ENCODE data around the gene GMPPB. TPM values are rescaled to one million over a fixed set of nuclear protein-coding genes. Genes with fewer than 3 reads are reported as not detected.

GMPPB gene
- polyA plus RNA-seq, 3 donors = 14.7 to 17.6 (median 17.6) TPM

DNA sequence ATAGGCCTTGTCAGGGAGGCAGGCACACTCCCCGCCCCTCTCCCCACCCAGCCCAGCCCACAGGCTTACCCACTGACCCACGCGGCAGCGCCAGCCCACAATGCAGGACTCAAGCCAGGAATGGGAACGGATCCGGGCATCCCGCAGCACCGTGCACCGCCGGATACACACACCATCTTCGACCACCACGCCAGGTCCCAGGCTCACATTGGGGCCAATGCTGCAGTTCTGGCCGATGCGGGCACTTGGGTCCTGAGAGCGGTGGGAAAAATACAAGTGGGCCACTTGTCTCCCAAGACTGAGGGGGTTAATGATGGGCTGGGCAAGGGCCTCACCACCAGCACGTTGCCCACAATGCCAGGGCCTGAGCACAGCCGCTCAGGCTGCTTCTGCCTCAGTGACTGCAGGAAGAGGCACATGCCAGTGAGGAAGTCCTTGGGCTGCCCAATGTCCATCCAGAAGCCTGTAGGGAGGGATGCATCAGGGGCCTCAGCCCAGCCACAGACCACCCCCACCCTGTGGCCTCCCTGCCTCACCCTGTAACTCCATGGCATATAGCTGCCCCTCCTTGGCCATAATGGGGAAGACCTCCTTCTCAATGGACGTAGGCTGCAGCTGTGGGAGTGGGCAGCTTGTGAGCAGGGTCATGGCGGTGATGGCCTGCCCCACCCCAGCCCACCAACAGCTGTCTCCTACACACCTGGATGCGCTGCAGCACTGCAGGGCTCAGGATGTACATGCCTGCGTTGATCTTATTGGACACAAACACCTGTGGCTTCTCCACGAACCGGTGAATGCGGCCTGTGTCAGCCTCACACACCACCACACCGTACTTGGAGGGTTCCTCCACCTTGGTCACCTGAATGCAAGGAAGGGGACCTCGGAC lies 1.6 kb downstream of the GMPPB start:
- peak in 1 of 3 donors; percentile 5 for DNase-seq
- intact Hi-C loops (cut with micrococcal nuclease) = loop anchor here (5.0 to 10.0 kb wide), 3 partner anchors 47 to 65 kb away; partner anchors contain the start of genes APEH (in 2 of the 2) and IP6K1 (in 2 of the 2)
- Histone ChIP-seq H3K4me1 (ENCODE audit: control insufficient read depth in 1 of 2, insufficient read depth in 2 of 2, low read length in 2 of 2) (peaks cover 32 to 43% of the 10 kb centered on the region in 2 donors), H3K4me3 (replicated peaks in 1 of 3; ENCODE audit: low read depth in 2 of 3, low read length in 3 of 3) (peak overlapping the region in 1 of 3 experiments; percentile 88), H3K4me2 (replicated peaks; ENCODE audit: extremely low read depth, low read length, poor library complexity, severe bottlenecking) (peak overlapping the region; percentile 93), H3K27ac (ENCODE audit: low read depth in 1 of 2, low read length in 2 of 2) (peak overlapping the region; percentile 62 to 97), H2AFZ (ENCODE audit: insufficient read depth, low read depth, low read length, poor library complexity, severe bottlenecking) (no peak overlapping the region), H3K9me3 (replicated peaks in 1 of 2; ENCODE audit: control insufficient read depth in 1 of 2, insufficient read depth in 1 of 2, low read length in 2 of 2) (no peaks in the 10 kb centered on the region), H3K36me3 (replicated peaks in 1 of 2; ENCODE audit: control insufficient read depth in 1 of 2, insufficient read depth in 2 of 2, low read length in 2 of 2) (peaks cover 24 to 41% of the 10 kb centered on the region in 2 donors), H3K9ac (ENCODE audit: insufficient read depth, low read length, poor library complexity, severe bottlenecking) (no peak overlapping the region), H3K79me2 (ENCODE audit: insufficient read depth, low read length) (peaks cover 22% of the 10 kb centered on the region), H3K27me3 (ENCODE audit: control insufficient read depth in 2 of 2, insufficient read depth in 2 of 2, low read length in 2 of 2) (peaks cover 0 to 7% of the 10 kb centered on the region in 2 donors), H4K20me1 (ENCODE audit: insufficient read depth, low read length) (peaks cover 31% of the 10 kb centered on the region)
- H3K4me1 Mint-ChIP-seq = peaks cover 38% of the 10 kb centered on the region
- TF ChIP-seq CTCF (IDR thresholded peaks at IDR 0.05) = no peak
- peaks cover 7 to 9% (median 7%) of the 10 kb centered on the region in 3 donors for H3K27me3 Mint-ChIP-seq (ENCODE audit: low read depth in 3 of 3)
- peaks cover 26 to 40% of the 10 kb centered on the region in 2 donors for H3K36me3 Mint-ChIP-seq
- peak overlapping the region in 1 of 2 donors; percentile 95 for H3K4me3 Mint-ChIP-seq
- 99% methylated on average over 21 of the region's 26 CpGs for WGBS (ENCODE audit: insufficient coverage)
- H3K9me3 Mint-ChIP-seq = peaks cover 0 to 5% (median 0%) of the 10 kb centered on the region in 7 donors
- H3K27ac Mint-ChIP-seq = peak overlapping the region; percentile 31 to 97 (median 95)

- Histone ChIP-seq H3K9ac (ENCODE audit: insufficient read depth, low read length, poor library complexity, severe bottlenecking) (no peak overlapping the region), H3K79me2 (ENCODE audit: insufficient read depth, low read length) (peaks cover 22% of the 10 kb centered on the region), H2AFZ (ENCODE audit: insufficient read depth, low read depth, low read length, poor library complexity, severe bottlenecking) (no peak overlapping the region), H3K4me2 (replicated peaks; ENCODE audit: extremely low read depth, low read length, poor library complexity, severe bottlenecking) (no peak overlapping the region), H3K36me3 (replicated peaks in 1 of 2; ENCODE audit: control insufficient read depth in 1 of 2, insufficient read depth in 2 of 2, low read length in 2 of 2) (peaks cover 18 to 35% of the 10 kb centered on the region in 2 donors), H4K20me1 (ENCODE audit: insufficient read depth, low read length) (peaks cover 31% of the 10 kb centered on the region), H3K9me3 (replicated peaks in 1 of 2; ENCODE audit: control insufficient read depth in 1 of 2, insufficient read depth in 1 of 2, low read length in 2 of 2) (no peaks in the 10 kb centered on the region), H3K27ac (ENCODE audit: low read depth in 1 of 2, low read length in 2 of 2) (peak overlapping the region in 1 of 2 donors; percentile 97), H3K4me1 (ENCODE audit: control insufficient read depth in 1 of 2, insufficient read depth in 2 of 2, low read length in 2 of 2) (peaks cover 32 to 43% of the 10 kb centered on the region in 2 donors), H3K4me3 (replicated peaks in 1 of 3; ENCODE audit: low read depth in 2 of 3, low read length in 3 of 3) (no peak overlapping the region), H3K27me3 (ENCODE audit: control insufficient read depth in 2 of 2, insufficient read depth in 2 of 2, low read length in 2 of 2) (peaks cover 0 to 7% of the 10 kb centered on the region in 2 donors)
- 96% methylated on average over 9 of the region's 9 CpGs for WGBS (ENCODE audit: insufficient coverage)
- H3K4me3 Mint-ChIP-seq = no peak overlapping the region
- peaks cover 7 to 9% (median 7%) of the 10 kb centered on the region in 3 donors for H3K27me3 Mint-ChIP-seq (ENCODE audit: low read depth in 3 of 3)
- H3K36me3 Mint-ChIP-seq = peaks cover 21 to 37% of the 10 kb centered on the region in 2 donors
- no peak for DNase-seq
- peaks cover 38% of the 10 kb centered on the region for H3K4me1 Mint-ChIP-seq
- no peak for TF ChIP-seq CTCF (IDR thresholded peaks at IDR 0.05)
- H3K9me3 Mint-ChIP-seq = peaks cover 0 to 5% (median 0%) of the 10 kb centered on the region in 7 donors
- H3K27ac Mint-ChIP-seq = peak overlapping the region in 1 of 7 donors; percentile 15
- intact Hi-C loops (cut with micrococcal nuclease) = loop anchor here (5.0 to 10.0 kb wide), 3 partner anchors 47 to 66 kb away; partner anchors contain the start of genes APEH (in 2 of the 2) and IP6K1 (in 2 of the 2)
These were observed 2.2 kb downstream of the GMPPB start for GRCh38 chr3:49721596-49721895.

Measured in CD14-positive monocyte (primary cell).